ENCODE measurements around the gene GNS. TPM values are rescaled to one million over a fixed set of nuclear protein-coding genes. Genes with fewer than 3 reads are reported as not detected.
A peak's percentile ranks its signal among the peaks of the same experiment; 100 is the strongest.

The GNS gene
- total and polyA plus RNA-seq, 10 of the 15 experiments (the other 5 are each of a cell fraction or from before 2014, with no cell fraction given) = 4.1 to 33.8 (median 19.1) TPM

DNA sequence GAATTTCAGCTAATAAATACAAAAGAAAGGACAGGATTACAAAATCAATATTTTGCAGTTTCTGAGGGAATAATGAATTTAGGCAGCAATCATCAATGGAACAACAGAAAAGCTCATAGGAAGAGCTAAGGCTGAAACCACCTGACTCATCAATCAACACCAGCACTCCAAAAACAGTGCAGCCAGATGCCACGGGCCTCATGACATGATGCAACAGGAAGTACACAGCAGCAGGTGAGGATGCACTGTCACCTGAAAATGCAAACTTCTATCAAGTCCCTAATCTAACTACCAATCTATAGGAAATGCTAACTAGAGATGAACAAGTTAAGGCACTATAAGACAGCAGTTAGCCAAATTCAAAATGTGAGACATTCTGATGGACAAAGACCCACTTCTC, 21.7 kb downstream of the GNS start:
- intact Hi-C loops (cut with micrococcal nuclease; ENCODE audit: unreplicated experiment) (no loop called here), in situ Hi-C loops (cut with MboI) (no loop called here)
- H3K4me3 ChIP-seq = no peak overlapping the region
- CTCF ChIA-PET = interaction anchor here (1.7 kb wide), 1 partner anchor 59 kb away, joined by 4 read pairs; no protein-coding TSS in a partner anchor
- BruUV-seq (replicated peaks) = no TSS peak
- RAD21 ChIA-PET (ENCODE audit: unreplicated experiment) = interaction anchor here (0.6 kb wide), 1 partner anchor 182 kb away, joined by 3 read pairs; no protein-coding TSS in a partner anchor
- POLR2A ChIA-PET = no interaction called here
- TF ChIP-seq TARDBP (IDR thresholded peaks at IDR 0.05; ENCODE audit: borderline replicate concordance) = no peak
- no peak for TF ChIP-seq NFIC (IDR thresholded peaks at IDR 0.05; ENCODE audit: low read depth, low read length)
- H3K79me2 ChIP-seq (ENCODE audit: control insufficient read depth, insufficient read depth, low read length) = no peaks in the 10 kb centered on the region
- H3K27ac ChIP-seq (ENCODE audit: control insufficient read depth, insufficient read depth) = no peak overlapping the region
- H3K4me2 ChIP-seq (ENCODE audit: control insufficient read depth, insufficient read depth) = no peak overlapping the region
- no peak overlapping the region for H2AFZ ChIP-seq (ENCODE audit: control insufficient read depth, low read depth, low read length)
- H3K36me3 ChIP-seq (ENCODE audit: control insufficient read depth in 2 of 2, insufficient read depth in 2 of 2, low read length in 1 of 2) = peaks cover 0 to 12% of the 10 kb centered on the region in 2 experiments
- H3K27me3 ChIP-seq (replicated peaks in 1 of 2; ENCODE audit: control insufficient read depth in 2 of 2, insufficient read depth in 2 of 2, low read length in 1 of 2) = no peaks in the 10 kb centered on the region
- ATAC-seq = no peak
- H4K20me1 ChIP-seq (ENCODE audit: control insufficient read depth, insufficient read depth) = no peaks in the 10 kb centered on the region
- DNase-seq (ENCODE audit: low read depth, low spot score) = no peak
- FAIRE-seq = peak; percentile 13
- H3K4me1 ChIP-seq (ENCODE audit: control insufficient read depth, insufficient read depth, low read length) = no peaks in the 10 kb centered on the region
- SMC1A ChIA-PET (ENCODE audit: uncharacterized antibody, unreplicated experiment) = interaction anchor here (1.8 kb wide), 1 partner anchor 23 kb away, joined by 5 read pairs; no protein-coding TSS in a partner anchor
- H3K9ac ChIP-seq (ENCODE audit: control insufficient read depth, insufficient read depth, low read length) = no peak overlapping the region
- no peaks in the 10 kb centered on the region for H3K9me3 ChIP-seq (replicated peaks; ENCODE audit: control insufficient read depth, insufficient read depth, low read length)
- 10% methylated on average over 1 of the region's 1 CpG for WGBS (ENCODE audit: insufficient coverage, insufficient replicate concordance, low lambda C conversion rate, missing lambda C conversion rate)

DNA sequence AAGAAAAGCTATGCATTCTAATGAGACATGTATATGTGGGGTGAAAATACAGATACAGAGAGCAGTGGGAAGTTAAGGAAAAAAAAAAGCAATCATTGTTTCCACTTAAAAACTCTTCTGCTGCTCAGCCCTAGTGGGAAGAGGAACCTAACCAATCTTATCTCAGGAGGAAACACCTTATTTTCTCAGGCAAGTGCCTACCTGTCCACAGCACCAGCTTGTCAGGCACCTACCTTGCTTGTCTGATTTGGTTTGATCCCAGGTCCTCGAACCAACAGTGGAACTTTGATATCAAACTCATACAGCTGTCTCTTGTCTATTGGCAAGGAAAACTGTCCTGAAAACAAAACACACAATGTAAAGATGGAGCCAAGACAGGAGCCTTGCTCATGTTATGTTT, 22.4 kb downstream of the GNS start:
- intact Hi-C loops (cut with micrococcal nuclease; ENCODE audit: unreplicated experiment) = no loop called here
- Histone ChIP-seq H3K27me3 (replicated peaks in 1 of 2; ENCODE audit: control insufficient read depth in 2 of 2, insufficient read depth in 2 of 2, low read length in 1 of 2) (no peaks in the 10 kb centered on the region), H3K27ac (ENCODE audit: control insufficient read depth, insufficient read depth) (no peak overlapping the region), H3K36me3 (ENCODE audit: control insufficient read depth in 2 of 2, insufficient read depth in 2 of 2, low read length in 1 of 2) (peaks cover 0 to 12% of the 10 kb centered on the region in 2 experiments; a peak in 2 of 4 replicates), H3K4me3 (no peak overlapping the region), H3K9ac (ENCODE audit: control insufficient read depth, insufficient read depth, low read length) (no peak overlapping the region), H2AFZ (ENCODE audit: control insufficient read depth, low read depth, low read length) (no peak overlapping the region), H3K79me2 (ENCODE audit: control insufficient read depth, insufficient read depth, low read length) (no peaks in the 10 kb centered on the region), H4K20me1 (ENCODE audit: control insufficient read depth, insufficient read depth) (no peaks in the 10 kb centered on the region), H3K9me3 (replicated peaks; ENCODE audit: control insufficient read depth, insufficient read depth, low read length) (no peaks in the 10 kb centered on the region), H3K4me2 (ENCODE audit: control insufficient read depth, insufficient read depth) (no peak overlapping the region), H3K4me1 (ENCODE audit: control insufficient read depth, insufficient read depth, low read length) (no peaks in the 10 kb centered on the region)
- ChIA-PET POLR2A (no interaction called here), CTCF (interaction anchor here (1.7 kb wide), 1 partner anchor 59 kb away, joined by 4 read pairs; no protein-coding TSS in a partner anchor), RAD21 (ENCODE audit: unreplicated experiment) (interaction anchor here (0.6 kb wide), 1 partner anchor 181 kb away, joined by 3 read pairs; no protein-coding TSS in a partner anchor), SMC1A (ENCODE audit: uncharacterized antibody, unreplicated experiment) (interaction anchor here (0.6 to 1.8 kb wide), 4 partner anchors 13 to 473 kb away, joined by 3 to 5 read pairs (median 4); no protein-coding TSS in a partner anchor)
- in situ Hi-C loops (cut with MboI) = no loop called here
- TF ChIP-seq POLR2AphosphoS2 (IDR thresholded peaks at IDR 0.05; ENCODE audit: low read depth, low read length) = no peak
- DNase-seq (ENCODE audit: low read depth, low spot score) (no peak), ATAC-seq (no peak), FAIRE-seq (no peak)
- 100% methylated on average over 1 of the region's 1 CpG for WGBS (ENCODE audit: insufficient coverage, insufficient replicate concordance, low lambda C conversion rate, missing lambda C conversion rate)
- no TSS peak for BruUV-seq (replicated peaks)

Measured in GM12878 (cell line).